HUDEP-2 (cell line): ENCODE data around the gene ZIC1.

ENCODE experiments used
- DNase-seq, 76 experiments: peaks; one replicate each; lab custom pipeline; 2025; ENCODE audit not compliant: unreplicated experiment in 76 of 76; lab: John Stamatoyannopoulos, UW

Gene ZIC1

DNA sequence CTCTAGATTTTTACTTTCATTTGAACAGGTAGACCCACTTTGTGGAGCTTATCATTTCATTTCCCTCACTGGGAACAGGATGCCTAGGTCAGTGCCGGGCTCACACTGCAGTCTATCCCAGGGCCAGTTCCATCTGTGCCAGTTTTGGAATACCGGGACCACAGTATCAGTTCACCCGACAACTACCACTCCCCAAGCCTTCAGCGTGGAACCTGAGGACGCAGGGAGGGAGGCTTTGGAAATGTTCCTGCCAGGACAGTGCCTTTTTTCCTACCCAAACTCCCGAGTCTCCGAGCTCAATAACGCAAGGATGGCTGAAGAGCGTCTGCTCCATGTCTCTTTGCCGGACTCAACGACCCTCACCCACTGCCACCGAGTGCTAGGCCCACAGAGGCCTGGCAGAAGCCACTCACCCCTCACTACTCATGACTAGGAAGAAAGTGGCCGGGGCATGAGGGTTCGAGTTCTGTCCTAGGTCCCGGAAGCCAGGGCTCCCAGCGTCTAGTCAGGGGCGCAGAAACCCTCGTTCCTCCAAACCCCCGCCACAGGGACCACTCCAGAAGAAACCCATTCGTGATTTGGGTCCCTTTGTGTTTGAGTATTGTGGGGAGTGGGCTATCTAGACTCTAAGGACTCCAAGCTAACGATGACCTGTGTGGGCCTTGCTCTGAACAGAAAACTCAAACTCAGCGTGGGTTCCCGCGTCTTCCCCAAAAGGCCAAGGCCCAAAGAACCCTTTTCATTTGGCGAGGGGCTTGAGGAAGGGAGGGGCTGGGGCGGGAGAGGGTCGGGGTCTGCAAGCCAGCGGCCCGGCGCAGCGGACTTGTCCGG, 11.4 kb downstream of the ZIC1 start:
- no peak for DNase-seq

DNA sequence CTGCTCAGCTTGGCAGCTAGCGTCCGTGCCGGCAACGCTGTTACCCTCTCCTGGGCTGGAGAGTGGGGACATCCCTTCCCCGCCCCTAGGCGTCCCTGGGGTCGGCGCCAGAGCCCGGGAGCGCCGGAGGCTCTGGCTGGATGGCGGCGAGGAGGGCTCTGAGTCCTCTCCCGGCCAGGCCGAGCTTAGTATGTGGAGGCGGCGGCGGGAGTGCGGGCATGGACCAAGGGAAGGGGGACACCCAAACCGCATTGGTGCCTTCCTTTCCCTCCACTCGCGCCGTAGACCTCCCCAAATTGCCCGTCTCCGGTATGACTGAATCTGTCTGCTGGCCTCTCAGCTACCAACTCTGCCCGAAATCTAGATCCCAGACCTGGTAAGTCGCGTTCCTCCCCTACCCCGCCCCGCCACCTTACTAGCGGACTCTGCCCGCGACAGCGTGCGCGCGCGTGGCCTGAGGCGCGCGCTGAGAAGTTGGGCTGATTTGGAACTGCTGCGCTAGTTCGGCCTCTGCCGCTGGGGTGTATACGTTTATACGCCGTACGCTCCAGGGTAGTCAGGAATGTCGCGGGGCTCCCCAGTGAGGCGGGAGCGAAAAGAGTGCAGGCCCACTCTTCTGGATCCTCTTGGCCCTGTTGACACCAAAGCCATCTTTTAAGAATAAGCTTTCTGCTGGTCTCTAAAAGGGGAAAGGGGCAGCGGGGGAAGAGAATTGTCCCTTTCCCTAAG, 12.2 kb downstream of the ZIC1 start:
- DNase-seq = no peak

DNA sequence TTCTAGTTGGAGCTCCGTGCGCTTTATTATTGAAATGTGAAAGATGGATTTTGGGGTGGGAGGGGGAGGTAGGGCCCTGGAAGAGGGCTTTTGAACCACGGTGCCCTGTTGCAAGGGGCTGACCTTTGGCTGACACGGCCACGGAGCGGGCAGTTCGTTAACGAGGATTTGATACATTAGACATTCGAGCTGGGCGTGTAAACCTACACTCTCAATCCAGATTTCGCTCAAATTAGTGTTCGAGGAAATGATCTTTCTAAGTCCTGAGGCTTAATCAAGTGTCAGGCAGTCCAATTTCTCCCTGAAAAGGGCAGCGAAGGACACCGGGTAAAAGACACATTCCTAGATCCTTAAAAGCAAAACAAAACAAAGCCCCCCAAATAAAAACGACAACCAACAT, 13.0 kb downstream of the ZIC1 start:
- no peak for DNase-seq

DNA sequence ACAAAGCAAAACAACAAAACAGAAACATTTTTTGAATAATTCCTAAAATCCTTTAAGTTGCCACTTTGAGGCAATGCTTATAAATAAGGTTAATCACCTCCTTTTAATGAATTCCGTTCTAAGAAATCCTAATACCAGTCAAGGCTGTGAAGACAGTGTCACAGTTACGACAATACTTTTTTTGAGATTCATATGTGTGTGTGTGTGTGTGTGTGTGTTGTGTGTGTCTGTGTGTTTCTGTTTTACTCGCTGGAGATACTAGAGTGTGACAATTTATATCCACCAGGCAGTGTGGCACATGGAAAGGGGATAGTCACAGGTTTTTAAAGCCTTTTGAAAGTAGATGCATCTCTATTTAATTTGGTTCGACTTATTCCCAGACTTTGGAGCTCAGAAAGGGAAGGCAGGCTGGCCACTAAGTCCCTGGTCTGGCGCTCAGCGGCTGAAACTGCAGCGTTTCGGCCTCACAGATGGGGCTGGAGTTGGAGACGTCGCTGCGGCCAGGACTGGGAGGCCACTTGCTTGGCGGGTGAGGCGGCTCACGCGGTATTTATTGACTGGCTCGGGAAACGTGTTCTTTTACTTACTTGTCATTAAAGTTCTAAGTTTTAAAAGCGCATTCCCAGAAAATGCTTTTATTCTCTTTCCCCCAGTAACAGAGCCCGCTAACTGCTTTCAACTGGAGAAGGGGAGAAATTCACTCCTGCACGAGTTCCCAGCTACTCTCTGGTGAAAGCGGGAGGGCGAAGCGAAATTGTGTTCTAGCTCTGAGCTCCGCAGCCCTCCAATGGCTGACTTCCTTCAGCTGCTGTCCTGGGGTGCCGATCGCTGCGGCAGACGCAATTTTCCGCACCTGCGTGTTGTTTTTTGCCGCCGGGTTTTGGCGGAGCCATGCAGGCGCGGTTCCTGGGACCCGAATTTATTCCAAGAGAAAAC, 13.7 kb downstream of the ZIC1 start:
- no peak for DNase-seq

DNA sequence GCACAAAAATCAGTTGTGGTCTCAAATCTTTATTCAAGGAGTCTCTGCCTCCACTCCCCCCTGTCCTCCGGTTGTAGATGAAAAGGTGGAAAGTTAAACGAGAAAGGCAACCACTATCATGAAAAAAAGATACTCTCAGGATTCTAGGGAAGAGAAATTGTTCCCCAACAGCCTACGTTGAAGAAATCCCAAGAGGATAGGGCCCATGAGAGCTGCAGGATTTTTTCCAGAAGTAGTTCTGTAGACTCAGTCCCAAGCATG, 14.3 kb downstream of the ZIC1 start:
- DNase-seq = no peak

DNA sequence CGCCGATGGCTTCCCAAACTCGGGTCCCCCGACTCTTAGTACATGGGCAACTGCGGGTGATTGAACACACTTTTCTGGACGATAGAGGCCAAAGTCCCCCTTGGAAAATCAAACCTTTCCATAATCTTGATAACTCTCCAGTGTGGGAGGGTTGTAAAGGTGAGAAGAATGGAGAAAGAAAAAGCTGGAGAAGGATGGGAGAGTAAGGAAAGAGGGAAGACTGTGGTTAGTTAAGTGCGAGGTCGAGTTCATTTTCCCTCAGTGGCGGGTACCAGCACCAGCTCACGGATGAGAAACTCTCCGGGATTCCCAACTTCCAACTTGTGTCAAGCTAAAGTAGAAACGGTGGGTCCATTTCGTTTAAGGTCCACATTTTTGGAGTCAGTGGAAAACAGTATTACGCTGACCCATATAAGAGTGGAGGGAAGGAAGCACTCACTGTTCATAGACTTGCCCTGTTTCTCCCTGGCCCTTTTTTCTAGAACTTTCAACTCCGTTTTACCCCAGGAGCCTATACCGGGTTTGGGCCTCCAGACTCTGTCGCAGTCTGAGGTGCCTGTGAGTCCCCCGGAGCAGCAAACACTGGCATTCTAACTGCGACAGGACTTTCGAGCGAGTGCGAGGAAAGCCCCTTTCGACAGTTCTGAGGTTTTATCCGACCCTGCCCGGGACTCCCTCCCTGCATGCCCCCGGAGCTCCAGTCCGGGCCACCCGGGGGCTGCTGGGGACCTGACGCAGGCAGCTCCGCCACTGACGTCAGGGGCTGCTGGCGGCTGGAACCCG, 14.8 kb downstream of the ZIC1 start:
- no peak for DNase-seq

DNA sequence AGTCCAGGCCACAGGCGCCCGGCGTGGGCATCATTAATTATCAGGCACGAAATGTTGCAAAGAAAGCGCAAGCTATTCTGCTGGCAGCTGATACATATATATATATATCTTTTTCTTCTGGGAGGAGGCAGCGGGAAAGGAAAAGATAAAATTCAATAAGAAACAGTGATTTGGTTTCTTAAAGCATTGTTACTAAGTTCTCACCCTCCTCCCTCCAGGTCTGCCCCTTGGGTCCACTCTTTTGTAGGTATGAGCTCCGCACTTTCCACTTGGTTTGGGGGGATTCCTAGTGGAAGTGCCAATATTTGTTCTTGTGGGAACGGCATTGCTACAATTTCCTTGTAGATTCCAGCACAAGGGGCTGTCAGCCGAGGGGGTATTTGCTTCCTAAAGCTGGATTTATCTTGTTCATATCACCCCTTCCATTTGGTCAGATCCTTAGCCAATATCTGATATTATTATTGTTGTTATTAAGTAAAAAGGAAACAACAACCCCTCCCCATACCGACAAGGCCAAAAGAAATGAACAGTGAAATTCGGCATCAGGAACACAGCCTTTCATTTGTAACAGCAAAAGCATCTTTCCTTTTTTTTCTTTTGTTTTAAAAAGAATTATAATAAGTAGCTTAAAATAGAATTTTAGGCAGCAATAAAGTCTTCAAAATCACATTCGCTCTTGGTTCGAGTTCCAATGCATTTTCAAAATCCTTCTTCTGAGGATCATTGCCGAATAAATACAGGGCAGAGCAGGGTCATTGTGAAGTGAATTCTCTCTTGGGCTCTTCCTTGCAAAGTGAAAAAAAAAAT, 15.6 kb downstream of the ZIC1 start:
- DNase-seq = no peak

DNA sequence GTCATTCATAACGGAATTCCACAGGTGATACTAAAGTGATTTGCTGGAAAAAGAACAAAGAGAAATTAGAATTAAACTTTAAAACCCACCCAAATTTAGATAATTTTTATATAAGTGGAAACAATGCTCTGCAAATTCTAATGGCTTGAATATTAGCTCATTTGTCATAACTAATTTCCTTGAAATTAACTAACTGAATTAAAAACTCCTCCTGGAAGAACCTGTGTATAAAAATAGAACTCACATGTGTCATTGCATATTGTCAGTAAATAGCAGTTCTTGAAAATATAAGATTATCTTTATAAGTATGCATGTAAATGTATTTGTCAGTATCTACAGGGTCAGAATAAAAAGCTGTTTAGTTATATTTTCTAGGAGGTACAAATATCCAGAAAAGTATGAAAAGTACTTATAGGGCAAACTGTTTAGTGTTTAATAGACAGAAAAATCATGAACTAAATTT, 16.3 kb downstream of the ZIC1 start:
- no peak for DNase-seq

DNA sequence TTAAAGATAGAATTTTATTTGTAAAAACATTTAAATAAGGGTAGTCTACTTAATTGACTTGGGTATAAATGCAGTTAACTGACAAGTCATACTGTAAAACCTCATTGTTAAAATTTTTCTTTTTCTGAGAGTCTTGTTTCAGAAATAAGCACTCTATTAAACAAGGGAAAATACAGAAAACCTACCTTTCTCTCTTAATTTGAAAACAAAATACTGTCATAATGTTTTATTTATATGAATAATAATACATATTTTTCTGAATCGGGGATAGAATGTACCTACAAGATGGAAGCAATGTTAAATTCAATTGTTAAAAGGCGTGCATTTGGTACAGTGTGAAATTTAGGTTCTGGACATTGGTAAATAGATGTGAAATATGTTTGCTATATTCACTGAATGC, 17.8 kb downstream of the ZIC1 start:
- DNase-seq = no peak

DNA sequence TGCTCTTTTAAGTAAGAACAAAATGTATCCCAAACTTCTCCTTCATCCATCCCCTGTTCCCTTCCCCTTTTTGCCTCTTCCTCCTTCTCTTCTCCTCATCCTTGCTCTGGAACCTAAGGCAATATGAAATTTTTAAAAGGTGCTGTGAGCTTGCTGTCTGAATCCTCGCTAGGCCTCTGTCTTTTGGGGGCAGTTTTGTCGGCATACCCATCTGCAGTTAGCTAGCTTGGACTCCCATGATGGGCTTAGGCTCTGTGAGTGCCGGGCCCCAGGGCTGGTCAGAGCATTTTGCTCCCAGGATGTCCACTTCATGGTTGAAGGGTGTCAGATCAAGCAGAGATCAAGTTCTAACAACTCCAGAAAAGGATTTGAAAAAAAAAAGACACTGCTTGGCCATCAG, 18.6 kb downstream of the ZIC1 start:
- DNase-seq = no peak

DNA sequence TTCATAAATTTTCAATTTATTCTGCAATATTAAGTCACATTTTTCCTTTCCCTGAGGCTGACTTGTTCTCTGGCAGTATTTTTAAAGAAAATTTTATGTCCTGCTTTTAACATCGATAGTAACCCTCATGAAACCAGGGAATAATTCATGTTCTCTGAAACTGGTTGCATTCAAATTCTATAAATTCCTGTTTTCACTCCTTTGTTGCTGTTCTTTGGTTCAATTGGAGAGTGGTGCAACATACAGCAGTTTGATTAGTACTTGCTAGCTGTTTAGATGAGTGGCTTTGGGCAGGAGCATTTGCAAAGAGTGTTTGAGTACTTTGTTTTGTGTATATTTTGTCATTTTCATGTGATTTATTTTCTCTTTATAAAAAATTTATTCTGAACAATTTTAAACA, 19.2 kb downstream of the ZIC1 start:
- DNase-seq = no peak

DNA sequence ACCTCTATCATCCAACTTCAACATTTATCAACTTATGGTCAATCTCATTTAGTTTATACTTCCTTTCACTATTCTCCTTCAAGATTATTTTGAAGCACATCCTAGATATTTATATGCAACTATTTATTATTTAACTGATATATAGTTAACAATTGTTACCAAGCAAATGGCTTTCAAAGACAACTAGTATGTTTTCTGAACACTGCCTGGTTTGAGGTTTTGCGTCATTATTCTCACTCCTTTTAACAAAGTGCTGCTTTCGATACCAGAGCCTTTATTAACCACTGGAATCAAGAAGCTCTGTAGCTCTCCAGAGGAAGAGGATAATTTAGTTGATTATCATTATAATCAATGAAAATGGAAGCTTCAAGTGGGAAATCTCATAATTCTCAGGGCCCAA, 19.6 kb downstream of the ZIC1 start:
- no peak for DNase-seq

DNA sequence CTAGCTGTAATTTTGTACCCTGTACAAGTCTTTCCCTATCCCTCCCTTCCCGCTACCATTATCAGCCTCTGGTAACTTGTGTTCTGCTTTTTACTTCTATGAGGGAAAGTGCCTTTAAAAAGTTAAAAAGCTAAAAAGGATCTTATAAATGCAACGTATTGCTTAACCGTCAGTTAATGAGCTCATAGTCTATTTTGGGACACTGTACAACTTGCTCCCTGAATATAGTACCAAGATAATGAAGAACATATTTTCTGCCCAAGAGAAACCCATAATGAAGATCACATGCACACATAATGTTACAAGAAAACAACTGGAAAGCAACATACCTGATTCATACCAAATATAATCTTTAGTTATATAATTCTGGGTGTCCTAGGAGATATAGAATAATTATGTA, 22.6 kb downstream of the ZIC1 start:
- DNase-seq = no peak

DNA sequence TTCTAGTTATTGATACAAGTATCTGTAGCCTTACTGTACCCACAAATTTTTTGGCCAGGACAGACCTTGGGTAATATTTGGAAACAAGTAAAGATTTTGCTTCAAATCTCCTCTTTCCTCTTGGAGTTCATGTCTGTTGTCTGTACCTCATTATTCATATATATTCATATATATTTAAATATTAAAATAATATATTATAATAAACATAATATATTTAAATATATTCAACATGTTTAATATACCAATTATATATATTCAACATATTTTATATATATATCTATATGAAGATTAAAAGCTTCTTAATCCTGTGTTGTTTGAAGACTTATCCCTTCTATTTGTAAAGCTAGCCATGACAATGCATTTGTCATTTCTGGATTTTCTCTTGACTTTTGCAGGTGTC, 38.1 kb downstream of the ZIC1 start:
- no peak for DNase-seq

DNA sequence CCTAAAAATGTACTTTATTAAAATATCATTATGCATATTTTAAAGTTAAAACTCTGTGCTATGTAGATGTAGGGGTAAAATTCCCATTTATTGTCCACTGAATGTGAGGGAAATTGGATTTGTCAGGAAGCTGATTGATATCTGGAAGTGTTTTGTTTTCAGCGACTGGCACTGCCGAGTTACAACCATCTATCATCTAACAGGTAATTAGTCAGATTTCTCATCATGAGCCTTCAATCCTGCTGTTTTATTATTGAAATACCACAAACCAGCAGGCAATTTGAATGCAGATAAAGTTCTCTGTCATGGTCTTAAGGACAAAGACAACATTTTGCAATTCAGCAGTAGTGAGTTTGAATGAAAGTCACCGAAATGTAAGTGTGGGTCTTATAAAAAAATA, 40.5 kb downstream of the ZIC1 start:
- no peak for DNase-seq

DNA sequence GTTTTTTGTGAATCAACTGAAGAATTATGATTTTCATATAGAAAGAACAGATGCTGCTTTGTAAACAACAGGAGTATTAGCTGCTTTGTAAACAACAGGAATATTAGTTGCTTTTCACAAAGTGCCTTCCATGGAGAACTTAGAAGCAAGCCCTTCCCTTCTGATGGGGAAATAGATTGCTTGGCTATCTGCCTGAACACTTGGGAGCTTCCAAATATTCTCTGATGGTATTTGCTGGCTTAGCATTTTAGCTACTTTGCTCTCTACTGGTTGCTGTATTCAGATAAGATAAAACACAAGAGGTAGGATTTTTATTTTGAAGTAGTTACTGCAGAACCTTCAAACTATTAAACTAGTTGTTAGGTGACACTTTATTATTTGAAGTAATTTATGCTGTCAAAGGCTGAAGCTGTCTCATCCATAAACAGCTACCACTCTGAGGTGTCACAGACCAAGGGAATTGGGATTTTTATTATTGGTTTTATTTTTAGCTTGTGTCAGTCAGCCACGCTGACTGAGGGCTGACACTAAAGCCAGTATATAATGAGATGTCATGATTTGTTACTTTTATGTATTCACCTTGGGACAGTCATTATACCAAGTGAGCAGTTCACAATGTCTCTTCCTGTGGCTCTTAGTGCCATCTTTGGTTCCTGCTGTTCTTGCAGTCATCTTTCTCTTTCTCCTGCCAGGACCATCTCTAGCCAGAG, 50.0 kb downstream of the ZIC1 start:
- DNase-seq = no peak

DNA sequence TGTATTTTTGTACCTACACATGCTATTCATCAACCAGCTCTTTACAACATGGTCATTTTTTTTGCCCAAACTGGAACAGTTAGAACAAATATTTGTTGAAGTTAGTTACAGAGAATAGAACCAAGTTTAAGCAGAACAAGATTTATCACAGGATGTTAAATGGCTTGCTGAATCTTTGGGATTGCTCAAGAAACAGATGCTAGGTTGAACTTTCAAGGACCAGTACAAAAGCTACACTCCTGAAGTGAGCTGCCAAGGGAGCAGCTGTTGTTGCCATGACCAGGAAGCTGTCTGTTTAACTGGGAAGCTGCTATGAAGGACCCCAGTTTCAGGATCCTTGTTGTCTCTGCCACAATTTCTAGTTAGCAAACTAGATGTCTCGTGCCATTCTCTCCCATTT, 53.7 kb downstream of the ZIC1 start:
- DNase-seq = no peak
